K562 (cell line): Measurements from ENCODE around the gene BTBD1. TPM values are rescaled to one million over a fixed set of nuclear protein-coding genes. Genes with fewer than 3 reads are reported as not detected.
A peak's percentile ranks its signal among the peaks of the same experiment; 100 is the strongest.
"Not testable (repeated sequence)": the region's sequence is repeated elsewhere in the genome, so short reads cannot be mapped to it uniquely, and the experiment has no call there.

Experiments used
- ATAC-seq: fragments of 200-7000 bp; cut with Tn5 transposase; 3 replicates; pipeline ENCODE4 v1.9.1; 2020; ENCODE audit warnings: moderate library complexity
- BruUV-seq: library from RNA; stranded (reverse); fragments of 400-500 nt; replicated peaks from 2 replicates; lab custom pipeline; 2021; lab: Mats Ljungman, UMichigan
- CTCF ChIA-PET: fragments of 300-600 bp; formaldehyde crosslinking; extraction: SDS; loops from one replicate; lab custom pipeline; 2021; ENCODE audit warnings: low intra/inter-chr PET ratio; lab: Yijun Ruan, JAX
- POLR2A ChIA-PET: fragments of 300-600, 350-650 bp; sonication (Branson Sonifier 250); formaldehyde crosslinking; extraction: SDS; loops from one replicate; lab custom pipeline; 2021; ENCODE audit warnings: antibody characterized with exemption, inconsistent platforms; lab: Yijun Ruan, JAX
- DNase-seq, 4 experiments: peaks; one replicate each; pipeline versions ENCODE4 v3.0.0 to v3.0.0-alpha.2; 2011 to 2018; ENCODE audit warnings: low spot score in 3 of 4, mixed read lengths in 3 of 4; ENCODE audit errors: extremely low read depth in 1 of 4
- FAIRE-seq: peaks from 2 replicates; lab custom pipeline; 2011; peaks lifted over from hg19 to GRCh38; lab: Jason Lieb, UNC
- H2AFZ ChIP-seq: 2 replicates; pipeline ENCODE4 v1.6.0; 2011; ENCODE audit warnings: low read depth, low read length, control low read depth, inconsistent platforms
- H3K27ac ChIP-seq: fragments of 200-600 bp; 3 replicates; pipeline ENCODE4 v1.8.0; 2011; ENCODE audit warnings: low read depth, mild to moderate bottlenecking, control low read depth, inconsistent platforms, low read length, moderate library complexity, mixed read lengths; ENCODE audit errors: extremely low read depth
- H3K27me3 ChIP-seq, 2 experiments: fragments of 300-600 bp in 1 of 2; 2 replicates in 1 of 2; 3 replicates in 1 of 2; pipeline versions ENCODE4 v1.6.0 to v1.8.0; 2011; ENCODE audit warnings: inconsistent platforms in 2 of 2, low read length in 2 of 2, mild to moderate bottlenecking in 1 of 2, mixed read lengths in 1 of 2, moderate library complexity in 1 of 2; ENCODE audit not compliant: control insufficient read depth in 2 of 2, insufficient read depth in 2 of 2
- H3K36me3 ChIP-seq: fragments of 300-600 bp; 3 replicates; pipeline ENCODE4 v1.8.0; 2011; ENCODE audit warnings: mild to moderate bottlenecking, low read length, inconsistent platforms; ENCODE audit not compliant: control insufficient read depth, insufficient read depth
- H3K4me1 ChIP-seq, 2 experiments: fragments of 200-600 bp in 1 of 2; replicated peaks in 1 of 2; 2 replicates in 1 of 2; 3 replicates in 1 of 2; pipeline versions ENCODE4 v1.5.1 to v1.8.0; 2011; ENCODE audit warnings: inconsistent platforms in 2 of 2, low read length in 2 of 2, mild to moderate bottlenecking in 1 of 2, mixed read lengths in 1 of 2, moderate library complexity in 1 of 2; ENCODE audit not compliant: control insufficient read depth in 2 of 2, insufficient read depth in 2 of 2
- H3K4me2 ChIP-seq: 2 replicates; pipeline ENCODE4 v1.6.1; 2011; ENCODE audit warnings: low read length, control low read depth, inconsistent platforms, mixed read lengths; ENCODE audit not compliant: insufficient read depth
- H3K4me3 ChIP-seq: fragments of 200-600 bp; sonication (generic), shearing (Covaris generic); 2 replicates; pipeline ENCODE4 v1.5.1; 2016; ENCODE audit warnings: control low read depth, inconsistent platforms
- H3K79me2 ChIP-seq: fragments of 200-600 bp; 3 replicates; pipeline ENCODE4 v1.8.0; 2011; ENCODE audit warnings: low read length, inconsistent platforms; ENCODE audit not compliant: control insufficient read depth, insufficient read depth
- H3K9ac ChIP-seq, 2 experiments: 2 replicates each; pipeline versions ENCODE4 v1.6.0 to v1.6.1; 2011; ENCODE audit warnings: low read depth in 2 of 2, low read length in 2 of 2, control low read depth in 1 of 2, inconsistent platforms in 1 of 2, mild to moderate bottlenecking in 1 of 2, mixed read lengths in 1 of 2; ENCODE audit not compliant: insufficient read depth in 1 of 2
- H3K9me1 ChIP-seq: one replicate; pipeline ENCODE4 v1.6.0; 2011; ENCODE audit warnings: inconsistent platforms, mild to moderate bottlenecking, low read length, moderate library complexity; ENCODE audit not compliant: control insufficient read depth, insufficient read depth
- H3K9me3 ChIP-seq: replicated peaks from 2 replicates; pipeline ENCODE4 v1.5.1; 2011; ENCODE audit warnings: low read depth, low read length, inconsistent platforms; ENCODE audit not compliant: control insufficient read depth, insufficient read depth
- H4K20me1 ChIP-seq: replicated peaks from 2 replicates; pipeline ENCODE4 v1.6.1; 2011; ENCODE audit warnings: low read length, inconsistent platforms, mixed read lengths; ENCODE audit not compliant: control insufficient read depth, insufficient read depth
- BCOR ChIP-seq: fragments of 450-650 bp; IDR thresholded peaks from 2 replicates; pipeline ENCODE4 v1.6.1; 2016
- NONO ChIP-seq, 2 experiments: fragments of 200-400 bp in 1 of 2; fragments of 450-650 bp in 1 of 2; formaldehyde crosslinking in 1 of 2; IDR thresholded peaks; 2 replicates each; pipeline ENCODE4 v1.6.1; 2017; ENCODE audit warnings: low read depth in 2 of 2, mild to moderate bottlenecking in 2 of 2, moderate library complexity in 2 of 2, low read length in 1 of 2
- ZNF146 ChIP-seq: IDR thresholded peaks from one replicate; pipeline ENCODE4 v1.6.1; 2018; ENCODE audit warnings: missing compliant biosample characterization; ENCODE audit not compliant: unreplicated experiment
- WGBS: fragments of 100-300 bp; shearing (Covaris generic); methylation state at CpG from one replicate; pipeline ENCODE4 v1.1.6; 2016; ENCODE audit warnings: low coverage, mixed read lengths; ENCODE audit not compliant: insufficient coverage; ENCODE audit errors: missing lambda C conversion rate; 5-methylcytosine and 5-hydroxymethylcytosine counted together
- in situ Hi-C: fragments of 300-500 bp; cut with MboI; formaldehyde crosslinking; loops from 4 replicates; pipeline ENCODE4 v1.15.0; 2018; ENCODE audit warnings: inconsistent platforms, mixed read lengths
- intact Hi-C: fragments of 100-400 bp; cut with micrococcal nuclease; formaldehyde crosslinking; loops from 2 replicates; pipeline ENCODE4 v1.14.2; 2022
- polyA plus RNA-seq, 8 experiments: library from polyadenylated mRNA; depleted of rRNA in 4 of 8; stranded (reverse) in 5 of 8; unstranded in 3 of 8; fragments of >200 nt; fragmentation: Nextera tagmentation in 2 of 8; fragmentation: Illumina TruSeq in 1 of 8; extraction: Ambion mirVana in 2 of 8; extraction: Trizol in 1 of 8; gene quantifications; 2 replicates each; pipeline versions ENCODE4 v1.2.1 to v1.2.3, GENCODE V29; 2011 to 2014; ENCODE audit warnings: inconsistent platforms in 1 of 8, missing spikeins in 1 of 8
- total RNA-seq, 7 experiments: library from RNA; depleted of rRNA in 6 of 7; stranded (reverse); fragments of >200 nt in 6 of 7; fragmentation: Illumina TruSeq in 2 of 7; extraction: Trizol in 2 of 7; gene quantifications; 2 replicates each; pipeline versions ENCODE4 v1.2.1 to v1.2.3, GENCODE V29; 2011 to 2021; ENCODE audit warnings: low replicate concordance in 1 of 7

BTBD1 gene
- total and polyA plus RNA-seq, 9 of the 15 experiments (the other 6 are each of a cell fraction or from before 2014, with no cell fraction given): 19.4 to 106 (median 90.4) TPM

GRCh38 chr15:83031234-83031633 is 35.8 kb downstream of the BTBD1 start:
- intact Hi-C loops, H3K9me3 ChIP-seq, BruUV-seq, CTCF ChIA-PET, H3K27ac ChIP-seq, H4K20me1 ChIP-seq, H3K9me1 ChIP-seq, ATAC-seq, DNase-seq, POLR2A ChIA-PET, H3K4me2 ChIP-seq, H3K4me3 ChIP-seq, H3K4me1 ChIP-seq, H2AFZ ChIP-seq, FAIRE-seq, in situ Hi-C loops, H3K27me3 ChIP-seq, H3K9ac ChIP-seq: not testable (repeated sequence)
- 0 out of 2 replicates have a peak, but pooled peaks have one; percentile 16 for TF ChIP-seq BCOR
- peak; percentile 70 for TF ChIP-seq ZNF146
- 94% methylated on average over 6 of the region's 6 CpGs for WGBS
- Histone ChIP-seq H3K79me2 (peaks cover 67% of the 10 kb centered on the region), H3K36me3 (peaks cover 69% of the 10 kb centered on the region)

GRCh38 chr15:83030021-83030420 is 37.0 kb downstream of the BTBD1 start:
- H2AFZ ChIP-seq: no peak overlapping the region
- no peak overlapping the region for H3K9ac ChIP-seq
- POLR2A ChIA-PET: no interaction called here
- FAIRE-seq: no peak
- intact Hi-C loops: no loop called here
- TF ChIP-seq NONO (IDR thresholded peaks at IDR 0.05; ENCODE audit: low read depth in 2 of 2, low read length in 1 of 2): no peak
- TF ChIP-seq, all 486 proteins: peak for 0
- Histone ChIP-seq H3K79me2 (peaks cover 55% of the 10 kb centered on the region), H3K4me2 (no peak overlapping the region), H3K27ac (no peak overlapping the region), H3K9me1 (no peaks in the 10 kb centered on the region), H3K27me3 (no peaks in the 10 kb centered on the region), H3K4me3 (no peak overlapping the region), H3K36me3 (peaks cover 69% of the 10 kb centered on the region), H3K4me1 (no peaks in the 10 kb centered on the region; a peak in 1 of 5 replicates), H4K20me1 (no peaks in the 10 kb centered on the region), H3K9me3 (no peaks in the 10 kb centered on the region)
- no peak for DNase-seq
- no peak for ATAC-seq
- in situ Hi-C loops: no loop called here
- no TSS peak for BruUV-seq
- CTCF ChIA-PET: no interaction called here
- WGBS: 94% methylated on average over 8 of the region's 8 CpGs
